NCI-H69 (cell line): Measurements from ENCODE around the gene NOC4L.

Experiments used
- DNase-seq: peaks from one replicate; lab custom pipeline; 2025; lab: John Stamatoyannopoulos, UW

The NOC4L gene

DNA sequence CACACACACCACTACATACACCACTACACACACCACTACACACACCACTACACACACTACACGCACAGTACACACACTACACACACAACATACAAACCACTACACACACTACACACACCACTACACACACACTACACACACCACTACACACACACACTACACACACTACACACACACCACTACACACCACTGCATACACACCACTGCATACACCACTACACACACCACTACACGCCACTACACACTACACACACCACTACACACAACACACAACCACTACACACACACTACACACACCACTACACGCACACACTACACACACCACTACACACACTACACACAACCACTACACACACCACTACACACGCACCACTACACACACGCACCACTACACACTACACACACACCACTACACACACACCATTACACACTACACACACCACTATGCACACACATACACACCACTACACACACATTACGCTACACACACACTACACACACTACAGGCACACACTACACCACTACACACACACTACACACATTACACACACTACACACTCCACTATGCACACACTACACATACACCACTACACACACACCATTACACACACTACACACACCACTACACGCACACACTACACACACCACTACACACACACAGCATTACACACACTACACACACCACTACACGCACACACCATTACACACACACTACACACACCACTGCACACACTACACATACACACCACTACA lies 12.5 kb downstream of the NOC4L start:
- DNase-seq, result no peak

GRCh38 chr12:132157733-132158409 lies 13.6 kb downstream of the NOC4L start:
- DNase-seq, result no peak

GRCh38 chr12:132158677-132159554 lies 14.7 kb downstream of the NOC4L start:
- no peak for DNase-seq

DNA sequence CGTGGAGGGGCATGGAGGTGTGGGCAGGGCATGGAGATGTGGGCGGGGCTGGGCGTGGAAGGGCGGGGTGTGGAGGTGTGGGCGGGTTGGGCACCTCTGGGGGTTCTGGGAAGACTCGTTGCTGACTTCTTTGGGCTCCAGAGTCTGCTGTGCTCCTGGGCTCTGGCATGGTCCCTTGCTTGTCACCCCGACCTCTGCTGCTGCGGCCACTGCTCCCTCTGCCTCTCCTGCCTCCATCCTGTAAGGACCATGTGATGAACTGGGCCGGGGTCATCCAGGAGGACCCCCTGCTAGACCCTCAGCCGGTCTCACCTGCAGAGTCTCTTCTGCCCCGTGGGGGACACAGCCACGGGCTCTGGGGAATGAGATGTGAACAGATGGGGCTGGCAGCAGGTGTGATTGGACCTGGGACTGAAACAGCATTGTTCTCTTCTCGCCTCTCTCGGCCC lies 15.3 kb downstream of the NOC4L start:
- peak; percentile 63 for DNase-seq

DNA sequence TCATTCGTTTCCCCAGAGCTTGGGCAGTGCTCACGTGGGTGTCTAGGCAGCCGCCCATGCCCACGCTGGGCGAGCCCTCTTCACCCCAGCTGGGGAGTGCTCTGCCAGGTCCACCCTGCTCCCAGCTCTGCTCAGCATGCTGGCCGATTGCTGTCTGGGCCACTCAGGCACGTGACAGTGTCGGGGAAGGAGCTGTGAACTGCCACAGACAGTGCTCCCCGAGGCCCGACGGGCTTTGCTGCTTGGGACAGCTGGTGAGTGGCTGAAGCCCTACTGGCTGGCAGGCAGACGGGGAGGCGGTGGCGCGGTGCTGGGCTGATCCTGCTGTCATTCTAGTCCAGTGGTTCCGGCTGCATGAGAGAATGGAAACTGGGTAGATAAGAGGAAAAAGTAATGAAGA lies 15.8 kb downstream of the NOC4L start:
- no peak for DNase-seq

GRCh38 chr12:132160601-132161035 lies 16.4 kb downstream of the NOC4L start:
- DNase-seq, result no peak

- peak; percentile 14 for DNase-seq
These were observed 17.0 kb downstream of the NOC4L start for GRCh38 chr12:132161036-132161781.

DNA sequence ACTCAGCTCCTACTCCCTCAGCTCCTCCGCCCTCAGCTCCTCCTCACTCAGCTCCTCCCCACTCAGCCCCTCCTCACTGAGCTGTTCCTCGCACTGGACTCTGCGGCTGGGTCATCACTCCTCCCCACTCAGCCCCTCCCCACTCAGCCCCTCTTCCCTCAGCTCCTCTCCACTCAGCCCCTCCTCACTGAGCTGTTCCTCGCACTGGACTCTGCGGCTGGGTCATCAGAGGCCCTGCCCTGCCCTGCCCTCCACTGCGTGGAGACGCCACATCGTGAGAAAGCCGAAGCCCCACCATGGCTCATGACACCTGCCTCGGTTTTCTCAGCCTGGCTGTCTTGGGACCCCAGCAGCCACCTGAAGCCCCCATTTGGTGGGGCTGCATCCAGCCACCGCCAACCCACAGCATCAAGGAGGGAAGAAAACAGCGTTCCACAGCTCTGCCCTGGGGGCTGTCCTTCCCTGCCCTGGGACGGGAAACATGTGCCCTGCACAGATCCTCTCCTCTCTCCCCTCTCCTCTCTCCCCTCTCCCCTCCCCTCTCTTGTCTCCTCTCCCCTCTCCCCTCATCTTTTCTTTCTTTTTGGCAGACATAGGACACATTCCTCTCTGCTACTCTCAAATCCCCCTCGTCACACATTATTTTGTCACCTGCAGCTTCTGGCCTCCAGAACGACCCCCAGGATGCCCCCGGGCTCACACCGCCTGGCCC lies 17.7 kb downstream of the NOC4L start:
- no peak for DNase-seq

DNA sequence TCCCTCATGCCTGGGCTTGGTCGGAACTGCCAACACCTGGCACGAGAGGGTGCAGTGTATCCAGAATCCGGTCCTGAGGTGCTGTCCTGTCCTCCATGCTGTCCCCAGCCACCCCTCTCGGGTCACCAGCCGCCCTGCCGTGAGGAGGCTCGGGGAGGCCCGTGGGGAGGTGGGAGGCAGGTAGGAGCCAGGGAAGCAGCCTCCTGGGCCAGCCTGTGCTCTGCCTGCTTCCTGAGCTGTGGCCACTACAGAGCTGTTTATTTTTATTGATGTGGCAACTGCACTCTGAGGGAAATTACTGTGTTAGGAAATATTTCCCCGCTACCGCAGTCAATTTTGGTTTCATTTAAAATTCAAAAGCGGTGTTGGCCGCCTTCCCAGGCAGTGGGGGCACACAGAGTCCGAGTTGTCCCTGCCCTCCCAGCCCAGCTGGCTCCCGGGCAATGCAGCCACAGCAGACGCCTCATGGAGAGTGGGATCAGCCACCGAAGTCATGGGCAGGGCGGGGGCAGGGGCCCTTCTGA lies 18.3 kb downstream of the NOC4L start:
- DNase-seq, result peak; percentile 43

DNA sequence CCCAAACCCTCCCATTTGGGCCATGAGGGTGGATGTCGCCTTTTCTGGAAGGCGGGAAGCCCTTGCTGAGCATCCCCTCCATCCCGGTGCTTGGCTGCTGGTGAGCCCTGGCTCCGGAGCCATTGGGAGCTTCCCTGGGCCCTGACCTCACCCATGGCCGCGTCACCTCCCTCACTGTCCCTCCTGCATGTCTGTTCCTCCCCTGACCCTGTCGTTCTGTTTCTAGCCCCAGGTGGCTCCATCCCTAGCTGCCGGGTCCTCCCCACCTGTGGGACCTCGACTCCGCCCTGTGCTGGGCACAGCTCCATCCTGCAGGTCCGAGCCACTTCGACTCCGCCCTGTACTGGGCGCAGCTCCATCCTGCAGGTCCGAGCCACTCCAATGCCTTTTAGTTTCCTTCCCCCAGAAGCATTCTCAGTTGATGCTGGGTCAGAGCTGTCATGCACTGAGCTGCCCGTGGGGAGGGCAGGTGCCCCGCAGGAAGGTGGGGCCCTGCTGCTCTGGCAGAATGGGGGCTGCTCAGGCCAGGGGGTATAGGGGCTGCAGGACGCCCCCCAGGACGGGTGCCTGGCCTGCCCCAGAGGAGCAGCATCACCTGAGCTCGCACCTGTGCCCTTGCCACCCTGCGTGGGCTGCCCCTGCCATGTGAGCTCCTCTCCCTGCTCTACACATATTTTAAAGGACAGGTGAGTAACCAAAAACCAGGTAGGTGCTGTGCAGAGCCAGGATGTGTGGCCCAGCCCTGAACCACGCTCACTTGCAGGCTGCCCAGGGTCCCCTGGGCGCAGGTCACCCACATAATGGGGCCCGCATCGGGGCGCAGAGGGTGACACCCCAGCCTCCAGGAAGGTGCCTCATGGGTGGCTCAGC lies 19.0 kb downstream of the NOC4L start:
- peak; percentile 38 for DNase-seq

GRCh38 chr12:132163911-132164288 lies 19.6 kb downstream of the NOC4L start:
- DNase-seq, result peak; percentile 35

DNA sequence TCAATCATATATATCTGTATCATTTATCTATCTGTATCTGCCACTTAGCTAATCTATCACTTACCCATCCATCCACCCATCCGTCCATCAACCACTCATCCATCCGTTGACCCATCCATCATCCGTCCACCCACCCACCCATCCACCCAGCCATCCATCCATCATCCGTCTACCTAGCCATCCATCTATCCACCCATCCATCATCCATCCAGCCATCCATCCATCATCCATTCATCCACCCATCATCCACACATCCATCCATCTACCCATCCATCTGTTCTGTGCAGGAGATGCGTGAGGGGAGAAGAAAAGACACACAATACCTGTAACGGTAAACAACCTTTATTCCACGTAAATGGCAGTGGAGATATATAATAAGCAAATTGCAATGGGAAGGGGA lies 20.2 kb downstream of the NOC4L start:
- DNase-seq, result no peak

GRCh38 chr12:132165584-132165983 lies 21.3 kb downstream of the NOC4L start:
- DNase-seq, result no peak

DNA sequence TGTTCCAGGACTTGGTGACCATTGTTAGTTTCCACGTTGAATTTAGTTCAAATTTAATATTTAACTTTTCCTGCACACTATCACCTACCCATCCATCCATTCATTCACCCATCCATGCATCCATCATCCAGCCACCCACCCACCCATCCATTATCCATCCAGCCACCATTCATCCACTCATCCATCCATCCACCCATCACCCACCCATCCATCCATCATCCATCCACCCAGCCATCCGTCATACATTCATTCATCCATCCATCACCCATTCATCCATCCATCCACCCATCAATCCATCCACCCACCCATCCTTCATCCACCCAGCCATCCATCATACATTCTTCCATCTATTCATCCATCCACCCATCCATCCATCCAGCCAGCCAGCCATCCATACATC lies 21.8 kb downstream of the NOC4L start:
- DNase-seq, result no peak

DNA sequence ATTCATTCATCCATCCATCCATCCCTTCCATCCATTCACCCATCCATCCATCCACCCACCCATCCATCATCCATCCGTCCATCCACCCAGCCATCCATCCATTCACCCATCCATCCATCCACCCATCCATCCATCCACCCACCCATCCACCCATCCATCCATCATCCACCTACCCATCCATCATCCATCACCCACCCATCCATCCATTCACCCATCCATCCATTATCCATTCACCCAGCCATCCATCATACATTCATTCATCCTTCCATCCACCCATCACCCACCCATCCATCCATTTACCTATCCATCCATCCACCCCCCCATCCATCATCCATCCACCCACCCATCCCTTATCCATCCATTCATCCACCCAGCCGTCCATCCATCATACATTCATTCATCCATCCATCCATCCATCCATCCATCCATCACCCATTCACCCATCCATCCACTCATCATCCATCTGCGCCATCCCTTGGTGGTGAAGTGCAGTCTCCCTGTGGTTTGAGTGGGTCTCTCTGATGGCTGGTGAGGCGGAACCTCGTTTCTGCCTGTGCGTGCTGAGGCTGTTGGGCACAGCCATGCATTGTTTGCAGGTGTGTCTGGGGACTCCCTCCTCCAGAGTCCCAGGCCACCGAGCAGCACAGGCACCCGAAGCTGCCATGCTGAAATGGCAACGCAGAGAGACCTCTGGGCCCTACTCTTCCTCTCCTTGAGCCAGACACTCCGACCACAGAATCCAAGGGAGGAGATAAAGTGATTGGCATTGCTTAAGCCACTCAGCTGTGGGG lies 22.7 kb downstream of the NOC4L start:
- no peak for DNase-seq

- DNase-seq, result no peak
These were observed 23.5 kb downstream of the NOC4L start for GRCh38 chr12:132167611-132168310.

GRCh38 chr12:132168311-132169031 lies 24.2 kb downstream of the NOC4L start:
- DNase-seq, result no peak

DNA sequence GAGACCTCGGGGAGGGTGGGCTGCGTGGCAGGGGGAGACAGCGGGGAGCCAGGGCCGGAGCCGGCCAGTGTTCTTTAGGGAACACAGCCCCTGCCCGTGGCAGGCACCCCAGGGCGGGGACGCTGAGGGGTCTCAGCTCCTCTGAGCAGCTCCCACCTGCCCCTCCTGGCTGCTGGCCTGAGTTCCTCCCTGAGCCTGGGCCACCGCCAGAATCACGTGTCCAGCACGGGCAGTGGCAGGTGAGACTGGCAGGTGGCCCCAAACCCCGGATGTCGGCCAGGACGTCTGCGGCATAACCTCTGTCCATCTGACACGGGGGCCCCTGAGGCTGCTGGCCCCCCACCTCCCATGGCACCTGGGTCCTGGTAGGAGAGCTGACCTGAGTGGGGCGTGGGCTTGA lies 25.1 kb downstream of the NOC4L start:
- DNase-seq, result no peak
